C4-2B (cell line): Measurements from ENCODE around the gene SPSB1.

Experiments used
- CTCF ChIP-seq: fragments of 450-650 bp; conservative IDR thresholded peaks from 2 replicates; pipeline ENCODE4 v1.5.1; 2017; ENCODE audit warnings: mild to moderate bottlenecking
- ZFX ChIP-seq: fragments of 450-650 bp; IDR thresholded peaks from 2 replicates; pipeline ENCODE4 v1.6.1; 2017

- TF ChIP-seq CTCF (no peak), ZFX (no peak)
Measured at GRCh38 chr1:9343269-9343668, 50.6 kb downstream of the SPSB1 start.
